ENCODE results near the gene PNO1. TPM values are rescaled to one million over a fixed set of nuclear protein-coding genes. Genes with fewer than 3 reads are reported as not detected.

The PNO1 gene
- total RNA-seq, 1 experiment from 2014 or later, result 46.0 TPM

DNA sequence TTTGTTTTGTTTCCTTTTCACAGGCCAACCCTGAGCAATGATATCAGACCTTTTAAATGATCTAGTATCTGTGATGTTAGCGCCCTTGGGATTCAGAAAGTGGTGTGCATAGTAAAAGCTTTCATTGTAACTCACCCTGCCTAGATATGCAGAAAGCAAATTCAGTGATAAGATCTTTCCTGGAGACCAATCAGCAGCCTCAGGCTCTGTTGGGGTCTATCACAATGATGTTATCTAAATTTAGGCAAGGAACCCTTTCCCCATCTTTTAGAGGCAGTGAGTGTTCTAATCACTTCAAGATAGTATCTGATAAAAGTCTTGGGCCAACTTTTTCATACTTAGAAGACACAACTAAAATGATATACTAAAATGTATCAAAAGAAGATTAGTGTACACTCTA lies 23.6 kb upstream of the PNO1 start:
- Histone ChIP-seq H3K4me3 (ENCODE audit: low read depth, low read length, poor library complexity, severe bottlenecking) (no peak overlapping the region), H3K9me3 (ENCODE audit: low read depth, low read length, poor library complexity, severe bottlenecking) (no peaks in the 10 kb centered on the region), H3K36me3 (ENCODE audit: insufficient read depth, low read length, poor library complexity, severe bottlenecking) (peaks cover 7% of the 10 kb centered on the region), H3K27me3 (replicated peaks; ENCODE audit: insufficient read depth, low read depth, low read length, poor library complexity) (no peaks in the 10 kb centered on the region), H3K27ac (ENCODE audit: low read depth, low read length, poor library complexity, severe bottlenecking) (no peak overlapping the region), H3K4me1 (ENCODE audit: insufficient read depth, low read length, poor library complexity, severe bottlenecking) (no peaks in the 10 kb centered on the region)
- TF ChIP-seq, protein P1, sequence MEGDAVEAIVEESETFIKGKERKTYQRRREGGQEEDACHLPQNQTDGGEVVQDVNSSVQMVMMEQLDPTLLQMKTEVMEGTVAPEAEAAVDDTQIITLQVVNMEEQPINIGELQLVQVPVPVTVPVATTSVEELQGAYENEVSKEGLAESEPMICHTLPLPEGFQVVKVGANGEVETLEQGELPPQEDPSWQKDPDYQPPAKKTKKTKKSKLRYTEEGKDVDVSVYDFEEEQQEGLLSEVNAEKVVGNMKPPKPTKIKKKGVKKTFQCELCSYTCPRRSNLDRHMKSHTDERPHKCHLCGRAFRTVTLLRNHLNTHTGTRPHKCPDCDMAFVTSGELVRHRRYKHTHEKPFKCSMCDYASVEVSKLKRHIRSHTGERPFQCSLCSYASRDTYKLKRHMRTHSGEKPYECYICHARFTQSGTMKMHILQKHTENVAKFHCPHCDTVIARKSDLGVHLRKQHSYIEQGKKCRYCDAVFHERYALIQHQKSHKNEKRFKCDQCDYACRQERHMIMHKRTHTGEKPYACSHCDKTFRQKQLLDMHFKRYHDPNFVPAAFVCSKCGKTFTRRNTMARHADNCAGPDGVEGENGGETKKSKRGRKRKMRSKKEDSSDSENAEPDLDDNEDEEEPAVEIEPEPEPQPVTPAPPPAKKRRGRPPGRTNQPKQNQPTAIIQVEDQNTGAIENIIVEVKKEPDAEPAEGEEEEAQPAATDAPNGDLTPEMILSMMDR (conservative IDR thresholded peaks at IDR 0.05; ENCODE audit: low read depth, low read length), result no peak
- no peak for TF ChIP-seq EZH2 (IDR thresholded peaks at IDR 0.05; ENCODE audit: borderline replicate concordance, low read depth, low read length, poor library complexity, severe bottlenecking)
- intact Hi-C loops (cut with micrococcal nuclease; ENCODE audit: unreplicated experiment), result no loop called here
- ChIA-PET CTCF (no interaction called here), POLR2A (ENCODE audit: low non-redundant PET) (no interaction called here)
- BruUV-seq (replicated peaks), result no TSS peak
- DNase-seq (ENCODE audit: low spot score), result no peak

DNA sequence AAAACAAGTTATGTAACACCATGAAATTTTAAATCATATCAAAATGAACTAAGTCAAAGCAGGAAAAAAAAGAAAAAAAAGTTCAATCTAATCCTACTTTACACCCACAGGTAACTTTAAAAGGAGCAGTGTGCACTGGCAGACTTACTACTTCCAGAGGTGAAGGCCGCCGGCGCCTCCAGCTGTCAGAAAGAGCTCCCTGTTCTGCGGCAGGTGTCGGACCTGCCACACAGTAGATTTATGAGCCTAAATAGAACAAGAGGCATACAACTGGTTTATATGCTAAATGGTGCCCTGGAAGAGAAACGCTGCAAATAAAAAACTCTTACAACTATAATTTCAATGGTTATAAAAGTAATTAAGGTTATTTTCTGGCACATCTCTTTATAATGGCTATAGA lies 23.1 kb upstream of the PNO1 start:
- Histone ChIP-seq H3K36me3 (ENCODE audit: insufficient read depth, low read length, poor library complexity, severe bottlenecking) (peaks cover 7% of the 10 kb centered on the region), H3K9me3 (ENCODE audit: low read depth, low read length, poor library complexity, severe bottlenecking) (no peaks in the 10 kb centered on the region), H3K27ac (ENCODE audit: low read depth, low read length, poor library complexity, severe bottlenecking) (no peak overlapping the region), H3K4me1 (ENCODE audit: insufficient read depth, low read length, poor library complexity, severe bottlenecking) (no peaks in the 10 kb centered on the region), H3K27me3 (replicated peaks; ENCODE audit: insufficient read depth, low read depth, low read length, poor library complexity) (no peaks in the 10 kb centered on the region), H3K4me3 (ENCODE audit: low read depth, low read length, poor library complexity, severe bottlenecking) (no peak overlapping the region)
- no peak for TF ChIP-seq EZH2 (IDR thresholded peaks at IDR 0.05; ENCODE audit: borderline replicate concordance, low read depth, low read length, poor library complexity, severe bottlenecking)
- TF ChIP-seq, protein P1 (conservative IDR thresholded peaks at IDR 0.05; ENCODE audit: low read depth, low read length), result no peak
- ChIA-PET POLR2A (ENCODE audit: low non-redundant PET) (no interaction called here), CTCF (no interaction called here)
- no peak for DNase-seq (ENCODE audit: low spot score)
- intact Hi-C loops (cut with micrococcal nuclease; ENCODE audit: unreplicated experiment), result no loop called here
- BruUV-seq (replicated peaks), result no TSS peak

DNA sequence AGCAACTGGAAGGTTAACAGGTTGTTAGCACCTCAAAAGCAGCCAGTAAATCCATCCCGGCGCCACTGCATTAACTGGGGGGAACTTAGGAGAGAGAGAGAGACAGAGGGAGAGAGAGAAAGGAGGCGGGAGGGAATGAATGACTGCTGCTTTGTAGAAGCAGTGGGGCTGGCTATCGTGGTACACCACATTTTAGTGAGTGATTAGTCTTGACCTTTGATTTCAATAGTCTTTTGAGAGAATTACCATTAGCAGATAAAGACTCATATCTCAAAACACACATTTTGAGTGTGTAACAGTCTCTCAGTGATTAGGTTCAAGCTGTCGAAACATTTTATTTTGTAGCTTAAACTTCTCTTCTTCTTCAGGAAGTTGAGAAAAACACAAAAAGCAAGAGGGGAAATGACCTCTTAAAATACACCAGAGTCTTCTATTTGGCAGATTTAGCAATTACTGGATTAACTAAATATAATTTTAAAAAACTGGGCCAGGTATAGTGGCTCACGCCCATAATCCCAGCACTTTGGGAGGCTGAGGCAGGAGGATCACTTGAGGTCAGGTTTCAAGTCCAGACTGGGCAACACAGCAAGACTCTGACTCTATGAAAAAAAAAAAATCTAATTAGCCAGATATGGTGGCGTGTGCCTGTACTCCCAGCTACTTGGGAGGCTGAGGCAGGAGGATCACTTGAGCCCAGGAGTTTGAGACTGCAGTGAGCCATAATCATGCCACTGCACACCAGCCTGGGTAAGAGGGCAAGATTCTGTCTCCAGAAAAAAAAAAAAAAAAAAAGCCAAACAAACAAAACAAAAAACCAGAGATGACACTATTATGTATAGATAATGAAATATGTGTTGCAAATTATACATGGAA lies 22.0 kb upstream of the PNO1 start:
- BruUV-seq (replicated peaks), result no TSS peak
- no peak for DNase-seq (ENCODE audit: low spot score)
- Histone ChIP-seq H3K36me3 (ENCODE audit: insufficient read depth, low read length, poor library complexity, severe bottlenecking) (peaks cover 7% of the 10 kb centered on the region), H3K9me3 (ENCODE audit: low read depth, low read length, poor library complexity, severe bottlenecking) (no peaks in the 10 kb centered on the region), H3K27ac (ENCODE audit: low read depth, low read length, poor library complexity, severe bottlenecking) (no peak overlapping the region), H3K27me3 (replicated peaks; ENCODE audit: insufficient read depth, low read depth, low read length, poor library complexity) (no peaks in the 10 kb centered on the region), H3K4me3 (ENCODE audit: low read depth, low read length, poor library complexity, severe bottlenecking) (no peak overlapping the region), H3K4me1 (ENCODE audit: insufficient read depth, low read length, poor library complexity, severe bottlenecking) (no peaks in the 10 kb centered on the region)
- ChIA-PET CTCF (interaction anchor here (0.7 kb wide), 1 partner anchor 225 kb away, joined by 3 read pairs; no protein-coding TSS in a partner anchor), POLR2A (ENCODE audit: low non-redundant PET) (no interaction called here)
- intact Hi-C loops (cut with micrococcal nuclease; ENCODE audit: unreplicated experiment), result no loop called here
- TF ChIP-seq EZH2 (IDR thresholded peaks at IDR 0.05; ENCODE audit: borderline replicate concordance, low read depth, low read length, poor library complexity, severe bottlenecking), result no peak
- TF ChIP-seq, protein P1 (conservative IDR thresholded peaks at IDR 0.05; ENCODE audit: low read depth, low read length), result no peak

Measured in A673 (cell line).